Measurements from ENCODE around the gene FSTL4.

GRCh38 chr5:133189881-133190280, 422.5 kb downstream of the FSTL4 start:
- TF ChIP-seq CTCF (IDR thresholded peaks at IDR 0.05) = no peak
- TF ChIP-seq ZFX (IDR thresholded peaks at IDR 0.05; ENCODE audit: borderline replicate concordance) = no peak
